GM21526 (cell line): ENCODE data around the gene GPR18.

Source experiments
- ATAC-seq: cut with Tn5 transposase; IDR thresholded peaks from one replicate; pipeline ENCODE4 v1.9.1; 2021; ENCODE audit warnings: moderate library complexity; ENCODE audit not compliant: unreplicated experiment, low FRiP score

The GPR18 gene

DNA sequence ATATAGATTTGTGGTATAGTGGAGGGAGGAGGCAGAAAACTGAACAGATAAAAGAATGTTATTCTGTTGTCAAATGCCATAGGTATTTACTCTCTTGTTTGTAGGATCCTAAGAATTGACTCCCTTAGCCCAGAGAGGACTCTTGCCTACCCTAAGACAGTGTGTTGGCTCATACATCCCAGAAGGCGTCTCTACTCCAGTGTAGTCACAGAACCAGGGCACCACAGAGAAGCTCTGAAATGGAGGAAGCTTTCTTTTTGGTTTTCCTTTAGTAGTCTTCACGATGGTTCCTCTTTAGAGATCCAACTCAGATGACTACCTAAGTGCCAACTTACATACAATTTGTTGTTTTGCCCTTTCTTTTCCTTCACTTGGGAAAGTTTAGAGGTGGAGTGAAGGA, 35.0 kb upstream of the GPR18 start:
- no peak for ATAC-seq

DNA sequence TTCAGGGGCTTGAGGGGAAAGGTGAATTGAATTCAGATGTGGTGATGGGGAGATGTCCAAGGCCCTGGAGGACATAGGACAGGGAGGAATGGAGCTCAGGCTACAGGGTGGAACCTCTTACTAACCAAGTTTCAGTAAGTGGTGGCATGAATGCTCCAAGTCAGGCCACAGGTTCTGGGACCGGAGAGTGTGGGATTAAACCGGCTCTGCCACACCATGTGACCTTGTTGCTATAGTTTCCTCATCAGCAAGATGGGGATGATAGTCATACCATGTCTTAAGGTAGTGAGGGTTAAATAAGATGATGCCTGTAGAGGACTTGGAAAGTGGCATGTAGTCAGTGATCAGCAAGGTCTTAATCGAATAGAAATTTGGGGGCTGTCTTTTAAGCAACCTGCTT, 32.7 kb upstream of the GPR18 start:
- no peak for ATAC-seq

GRCh38 chr13:99289674-99290337, 31.6 kb upstream of the GPR18 start:
- no peak for ATAC-seq

DNA sequence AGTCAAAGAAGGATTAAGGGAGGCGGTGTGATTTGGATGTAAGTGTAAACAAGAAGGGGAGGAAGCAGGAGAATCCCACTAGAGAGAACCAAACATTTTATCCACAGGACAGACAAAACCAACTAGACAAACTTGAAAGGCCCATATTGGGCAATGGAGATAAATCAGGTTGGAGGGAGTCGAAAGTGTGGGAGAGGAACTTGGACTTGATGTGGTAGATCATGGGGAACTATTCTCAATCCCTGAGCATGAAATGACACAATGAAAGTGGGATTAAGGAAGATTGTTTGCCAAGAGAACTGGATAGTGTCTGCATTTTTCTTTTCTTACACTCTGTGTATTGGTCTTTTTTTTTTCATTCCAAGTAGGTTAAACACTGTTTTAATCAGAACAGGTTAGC, 31.1 kb upstream of the GPR18 start:
- ATAC-seq = no peak

DNA sequence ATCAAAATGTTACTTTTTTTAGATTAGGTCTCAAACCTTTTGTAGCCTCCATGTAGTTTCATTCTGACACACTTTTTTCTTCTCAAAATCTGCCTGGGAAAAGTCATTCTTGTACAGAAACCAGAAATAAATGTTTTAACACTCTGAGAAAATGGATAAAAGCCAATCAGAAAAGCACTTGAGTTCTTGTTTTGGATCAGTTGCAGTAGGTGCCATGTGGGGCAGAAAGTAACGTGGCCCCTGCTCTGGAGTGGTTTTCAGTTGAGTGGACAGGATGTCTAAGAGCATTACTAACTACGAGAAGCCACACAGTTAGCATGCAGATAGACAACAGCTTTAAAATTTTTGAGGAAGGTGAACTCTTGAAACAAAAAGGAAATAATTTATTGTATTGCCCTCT, 29.9 kb upstream of the GPR18 start:
- ATAC-seq = peak; percentile 84

DNA sequence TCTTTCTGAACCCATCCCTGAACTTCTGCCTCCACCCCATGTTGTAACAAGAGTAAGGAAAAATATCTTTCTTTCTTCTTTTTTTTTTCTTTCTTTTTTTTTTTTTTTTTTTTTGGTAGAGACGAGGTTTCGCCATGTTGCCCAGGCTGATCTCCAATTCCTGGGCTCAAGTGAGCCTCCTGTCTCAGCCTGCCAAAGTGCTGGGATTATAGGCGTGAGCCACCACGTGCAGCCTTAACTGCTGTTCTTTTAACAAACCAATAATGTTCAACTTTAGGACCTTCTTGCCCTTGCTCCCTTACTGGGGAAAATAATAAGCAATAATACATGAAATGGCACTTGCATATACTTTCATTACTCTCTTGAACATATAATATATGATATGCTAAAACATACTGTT, 29.4 kb upstream of the GPR18 start:
- no peak for ATAC-seq

DNA sequence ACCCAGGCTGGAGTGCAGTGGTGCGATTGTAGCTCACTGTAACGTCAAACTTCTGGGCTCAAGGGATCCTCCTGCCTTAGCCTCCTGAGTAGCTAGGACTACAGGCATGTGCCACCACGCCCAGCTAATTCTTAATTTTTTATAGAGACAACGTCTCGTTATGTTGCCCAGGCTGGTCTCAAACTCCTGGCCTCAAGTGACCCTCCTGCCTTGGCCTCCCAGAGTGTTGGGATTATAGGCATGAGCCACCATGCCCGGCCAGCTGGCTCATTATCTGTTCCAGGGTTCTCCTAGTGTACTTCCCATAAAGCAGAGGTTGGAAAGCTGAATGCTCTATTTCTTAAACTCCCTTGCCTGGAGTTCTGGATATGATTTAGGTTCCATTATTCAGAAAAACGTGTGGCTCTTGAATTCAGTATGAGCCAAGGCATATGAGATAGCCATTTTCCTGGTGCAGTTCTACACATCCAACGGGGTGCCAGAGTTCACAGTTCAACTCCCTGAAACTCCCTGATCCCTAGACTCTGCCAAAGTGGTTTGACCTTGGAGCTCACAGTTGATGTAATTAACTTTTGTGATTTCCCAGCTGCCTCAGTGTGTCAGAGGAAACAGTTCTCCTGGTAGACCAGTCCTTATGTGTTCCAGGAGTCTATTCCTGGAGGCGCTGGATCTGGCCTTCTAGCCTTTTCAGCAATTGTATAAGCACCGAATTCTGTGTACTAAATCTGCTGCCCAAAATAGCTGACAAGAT, 27.4 kb upstream of the GPR18 start:
- ATAC-seq = no peak

GRCh38 chr13:99282264-99283231, 24.4 kb upstream of the GPR18 start:
- peak; percentile 57 for ATAC-seq

DNA sequence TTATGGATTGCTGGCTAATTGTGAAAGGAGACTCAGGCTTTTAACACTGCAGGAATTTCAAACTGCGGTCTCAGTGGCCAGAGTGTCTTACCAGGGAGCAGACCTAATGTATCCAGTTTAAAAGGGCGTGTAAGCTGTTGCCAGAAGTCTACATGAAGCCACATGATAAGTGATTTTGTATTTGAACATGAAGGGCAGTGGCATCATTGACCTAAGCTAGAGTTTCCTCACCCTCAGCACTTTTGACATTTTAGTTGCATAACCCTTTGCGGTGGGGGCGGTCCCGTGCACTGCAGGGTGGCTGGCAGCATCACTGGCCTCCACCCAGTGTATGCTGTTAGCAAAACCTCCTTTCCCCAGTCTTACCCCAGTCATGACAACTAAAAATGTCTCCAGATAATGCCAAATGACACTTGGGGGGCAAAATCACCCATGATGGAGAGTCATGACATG, 23.7 kb upstream of the GPR18 start:
- ATAC-seq = peak; percentile 73

- ATAC-seq = no peak
Observed at GRCh38 chr13:99280166-99280565, 22.0 kb upstream of the GPR18 start.

DNA sequence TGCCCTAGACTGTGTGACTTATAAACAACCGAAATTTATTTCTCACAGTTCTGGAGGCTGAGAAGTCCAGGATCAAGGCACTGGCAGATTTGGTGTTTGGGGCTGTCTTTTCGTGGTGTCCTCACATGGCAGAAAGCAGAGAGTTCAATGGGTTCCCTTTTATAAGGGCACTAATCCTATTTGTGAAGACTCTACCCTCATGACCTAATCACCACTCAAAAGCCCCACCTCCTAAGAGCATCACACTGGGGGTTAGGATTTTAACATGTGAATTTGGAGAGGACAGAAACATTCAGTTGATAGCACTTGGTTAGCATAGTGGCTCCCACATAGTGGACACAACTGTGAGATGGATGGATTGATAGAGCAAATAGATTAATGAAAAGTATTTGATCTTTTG, 21.5 kb upstream of the GPR18 start:
- no peak for ATAC-seq

DNA sequence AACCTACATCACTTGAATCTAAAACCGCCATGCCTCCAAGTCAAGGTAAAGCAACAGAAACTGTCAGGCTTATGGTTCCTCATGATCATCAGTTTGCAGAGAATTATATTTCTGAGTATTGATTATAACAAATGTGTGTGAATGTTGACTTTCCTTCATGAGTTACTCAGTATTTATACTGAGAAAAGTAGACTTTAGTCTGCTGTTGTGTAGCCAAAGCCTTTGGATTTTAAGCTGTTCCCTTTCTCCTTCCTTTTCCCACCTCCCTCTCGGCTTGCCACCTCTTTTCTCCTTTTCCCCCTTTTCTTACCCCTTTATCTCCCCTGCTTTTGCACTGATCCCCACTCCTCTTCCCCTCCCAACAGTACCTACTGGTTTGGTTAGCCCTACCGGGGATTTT, 20.7 kb upstream of the GPR18 start:
- no peak for ATAC-seq

GRCh38 chr13:99278200-99278599, 20.0 kb upstream of the GPR18 start:
- ATAC-seq = no peak

GRCh38 chr13:99277629-99278028, 19.4 kb upstream of the GPR18 start:
- no peak for ATAC-seq

- no peak for ATAC-seq
Observed at GRCh38 chr13:99276706-99277105, 18.5 kb upstream of the GPR18 start.

GRCh38 chr13:99275093-99275469, 16.9 kb upstream of the GPR18 start:
- ATAC-seq = no peak

DNA sequence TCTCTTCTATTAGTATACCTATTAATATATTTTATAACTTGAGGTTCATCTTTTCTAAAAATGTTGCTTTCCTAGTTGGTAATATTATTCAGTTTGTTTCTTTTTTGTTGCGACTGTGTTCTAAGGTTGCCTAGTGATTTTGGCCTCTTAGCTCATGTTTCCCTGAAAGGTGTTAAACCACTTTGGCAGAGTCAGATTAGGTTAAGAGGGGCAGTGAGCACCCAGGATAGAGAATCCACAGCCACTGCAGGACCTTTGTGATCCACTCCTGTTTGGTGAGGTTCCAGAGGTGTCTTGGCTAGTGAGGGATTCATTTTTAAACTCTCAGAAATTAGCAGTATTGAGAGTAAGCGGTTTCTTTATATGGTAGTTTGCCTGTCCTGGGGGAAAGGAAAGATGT, 14.9 kb upstream of the GPR18 start:
- ATAC-seq = no peak

DNA sequence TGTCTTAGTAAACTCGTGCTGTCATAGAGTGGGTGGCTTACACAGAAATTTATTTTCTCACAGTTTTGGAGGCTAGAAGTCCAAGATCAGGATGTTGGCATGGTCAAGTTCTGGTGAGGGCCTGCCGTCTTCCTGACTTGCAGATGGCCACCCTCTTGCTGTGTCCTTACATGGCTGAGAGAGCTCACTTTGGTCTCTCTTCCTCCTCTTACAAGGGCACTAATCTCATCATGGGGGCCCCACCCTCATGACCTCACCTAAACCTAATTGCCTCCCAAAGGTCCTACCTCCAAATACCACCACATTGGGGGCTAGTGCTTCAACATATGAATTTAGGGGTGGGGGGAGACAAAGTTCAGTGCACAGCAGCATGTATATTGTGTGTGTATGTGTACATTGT, 14.3 kb upstream of the GPR18 start:
- no peak for ATAC-seq

GRCh38 chr13:99271249-99271648, 13.1 kb upstream of the GPR18 start:
- ATAC-seq = no peak

GRCh38 chr13:99270518-99270917, 12.3 kb upstream of the GPR18 start:
- no peak for ATAC-seq

- ATAC-seq = peak; percentile 62
Observed at GRCh38 chr13:99269627-99270241, 11.6 kb upstream of the GPR18 start.
